HG02763 (cell line): ENCODE measurements around the gene SMIM44.
"Not testable (repeated sequence)": the region's sequence is repeated elsewhere in the genome, so short reads cannot be mapped to it uniquely, and the experiment has no call there.

ENCODE experiments used
- ATAC-seq: cut with Tn5 transposase; IDR thresholded peaks from one replicate; pipeline ENCODE4 v1.9.1; 2021; ENCODE audit warnings: mild to moderate bottlenecking, moderate library complexity; ENCODE audit not compliant: unreplicated experiment

SMIM44 gene

DNA sequence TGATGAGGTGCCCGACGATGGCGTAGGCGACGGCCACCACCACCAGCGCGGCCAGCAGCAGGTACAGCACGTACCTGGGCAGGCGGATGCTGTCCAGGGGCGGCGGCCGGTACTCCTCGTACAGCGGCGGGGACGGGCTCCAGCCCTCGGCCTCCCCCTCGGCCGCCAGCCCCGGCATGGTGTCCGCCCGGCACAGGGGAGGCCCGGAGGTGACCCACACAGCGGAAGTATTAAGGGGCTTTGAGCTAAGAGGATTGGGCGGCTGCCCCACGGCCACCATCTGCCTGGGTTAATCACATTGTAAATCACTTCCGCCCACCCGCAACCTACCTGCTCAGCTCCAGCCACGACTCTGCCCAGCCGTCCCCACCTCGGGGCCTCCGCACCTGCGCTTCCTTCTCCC lies at the start of gene SMIM44:
SMIM44 (minus strand) TSS at position 216 of the 403 bp plus-strand sequence; CDS start at position 178, 38 bp downstream.
- ATAC-seq, result no peak

DNA sequence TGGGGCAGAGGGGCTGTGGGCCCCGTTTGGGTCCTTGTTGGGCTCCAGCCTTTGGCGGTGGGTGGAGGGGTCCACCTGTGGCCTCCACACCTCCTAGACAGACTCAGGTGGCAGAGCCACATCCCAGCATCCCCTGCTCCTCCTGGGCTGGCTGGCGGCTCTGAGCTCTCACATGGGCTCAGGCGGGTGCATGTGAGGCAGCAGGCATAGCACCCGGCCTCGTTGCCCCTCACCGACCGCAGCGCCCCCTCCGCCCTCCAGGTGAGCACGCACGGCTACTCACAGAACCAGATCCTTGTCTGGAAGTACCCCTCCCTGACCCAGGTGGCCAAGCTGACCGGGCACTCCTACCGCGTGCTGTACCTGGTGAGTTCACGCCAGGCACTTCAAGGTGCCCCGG lies 49.8 kb upstream of the SMIM44 start:
- no peak for ATAC-seq

DNA sequence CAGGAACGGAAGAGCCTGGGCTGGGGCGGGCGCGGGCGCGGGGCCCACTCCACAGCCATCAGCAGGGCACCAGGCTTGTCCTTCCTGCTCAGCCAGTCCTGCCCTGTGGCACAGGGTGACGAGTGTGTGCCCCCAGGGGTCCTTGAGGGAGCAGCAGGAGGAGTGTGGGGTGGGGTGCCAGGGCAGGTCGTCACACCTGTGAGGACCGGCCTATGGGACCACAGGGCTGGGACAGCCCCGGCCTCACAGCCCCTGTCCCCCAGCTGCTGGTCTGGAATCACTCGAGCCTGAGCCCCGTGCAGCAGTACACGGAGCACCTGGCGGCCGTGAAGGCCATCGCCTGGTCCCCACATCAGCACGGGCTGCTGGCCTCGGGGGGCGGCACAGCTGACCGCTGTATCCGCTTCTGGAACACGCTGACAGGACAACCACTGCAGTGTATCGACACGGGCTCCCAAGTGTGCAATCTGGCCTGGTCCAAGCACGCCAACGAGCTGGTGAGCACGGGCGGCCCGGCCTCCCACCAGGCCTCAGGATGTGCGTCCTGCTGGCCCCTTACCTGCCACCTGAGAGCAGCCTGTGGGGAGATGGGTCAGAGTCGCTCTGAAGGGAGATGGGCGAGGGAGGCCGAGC lies 49.0 kb upstream of the SMIM44 start:
- ATAC-seq, result no peak

DNA sequence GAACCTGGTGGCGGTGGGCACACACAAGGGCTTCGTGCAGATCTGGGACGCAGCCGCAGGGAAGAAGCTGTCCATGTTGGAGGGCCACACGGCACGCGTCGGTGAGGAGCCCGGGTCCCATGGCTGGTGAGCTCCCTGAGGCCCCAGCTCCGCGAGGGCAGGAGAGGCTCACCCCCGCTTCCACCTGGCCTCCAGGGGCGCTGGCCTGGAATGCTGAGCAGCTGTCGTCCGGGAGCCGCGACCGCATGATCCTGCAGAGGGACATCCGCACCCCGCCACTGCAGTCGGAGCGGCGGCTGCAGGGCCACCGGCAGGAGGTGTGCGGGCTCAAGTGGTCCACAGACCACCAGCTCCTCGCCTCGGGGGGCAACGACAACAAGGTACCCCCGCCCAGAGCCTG lies 48.5 kb upstream of the SMIM44 start:
- no peak for ATAC-seq

DNA sequence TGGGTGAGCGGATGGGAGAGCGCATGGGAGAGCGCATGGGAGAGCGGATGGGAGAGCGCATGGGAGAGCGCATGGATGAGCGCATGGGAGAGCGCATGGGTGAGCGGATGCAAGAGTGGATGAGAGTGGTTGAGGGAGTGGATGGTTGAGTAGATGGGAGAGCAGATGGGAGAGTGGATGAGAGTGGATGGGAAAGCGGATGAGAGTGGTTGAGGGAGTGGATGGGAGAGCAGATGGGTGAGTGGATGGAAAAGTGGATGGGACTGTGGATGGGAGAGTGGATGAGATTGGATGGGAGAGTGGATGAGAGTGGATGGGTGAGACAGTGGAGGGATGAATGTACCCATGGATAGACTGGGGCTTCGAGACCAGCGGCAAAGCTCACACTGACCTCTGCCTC lies 47.1 kb upstream of the SMIM44 start:
- no peak for ATAC-seq

DNA sequence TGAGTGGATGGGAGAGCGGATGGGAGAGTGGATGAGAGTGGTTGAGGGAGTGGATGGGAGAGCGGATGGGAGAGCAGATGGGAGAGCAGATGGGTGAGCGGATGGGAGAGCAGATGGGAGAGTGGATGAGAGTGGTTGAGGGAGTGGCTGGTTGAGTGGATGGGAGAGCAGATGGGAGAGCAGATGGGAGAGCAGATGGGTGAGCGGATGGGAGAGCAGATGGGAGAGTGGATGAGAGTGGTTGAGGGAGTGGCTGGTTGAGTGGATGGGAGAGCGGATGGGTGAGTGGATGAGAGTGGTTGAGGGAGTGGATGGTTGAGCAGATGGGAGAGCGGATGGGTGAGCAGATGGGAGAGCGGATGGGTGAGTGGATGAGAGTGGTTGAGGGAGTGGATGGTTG lies 46.1 kb upstream of the SMIM44 start:
- ATAC-seq, result not testable (repeated sequence)

DNA sequence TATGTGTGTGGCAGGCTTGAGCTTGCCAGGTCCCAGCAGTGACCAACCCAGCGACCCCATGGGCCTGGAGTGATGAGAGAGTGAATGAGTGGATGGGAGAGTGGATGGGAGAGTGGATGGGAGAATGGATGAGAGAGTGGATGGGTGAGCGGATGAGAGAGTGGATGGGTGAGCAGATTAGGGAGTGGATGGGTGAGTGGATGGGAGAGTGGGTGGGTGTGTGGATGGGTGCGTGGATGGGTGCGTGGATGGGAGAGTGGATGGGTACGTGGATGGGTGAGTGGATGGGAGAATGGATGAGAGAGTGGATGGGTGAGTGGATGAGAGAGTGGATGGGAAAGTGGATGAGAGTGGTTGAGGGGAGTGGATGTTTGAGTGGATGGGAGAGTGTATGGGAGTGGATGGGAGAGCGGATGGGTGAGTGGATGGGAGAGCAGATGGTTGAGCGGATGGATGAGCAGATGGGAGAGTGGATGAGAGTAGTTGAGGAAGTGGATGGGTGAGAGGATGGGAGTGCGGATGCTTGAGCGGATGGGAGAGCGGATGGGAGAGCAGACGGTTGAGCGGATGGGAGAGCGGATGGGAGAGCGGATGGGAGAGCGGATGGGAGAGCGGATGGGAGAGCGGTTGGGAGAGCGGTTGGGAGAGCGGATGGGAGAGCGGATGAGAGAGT lies 45.4 kb upstream of the SMIM44 start:
- ATAC-seq, result no peak

DNA sequence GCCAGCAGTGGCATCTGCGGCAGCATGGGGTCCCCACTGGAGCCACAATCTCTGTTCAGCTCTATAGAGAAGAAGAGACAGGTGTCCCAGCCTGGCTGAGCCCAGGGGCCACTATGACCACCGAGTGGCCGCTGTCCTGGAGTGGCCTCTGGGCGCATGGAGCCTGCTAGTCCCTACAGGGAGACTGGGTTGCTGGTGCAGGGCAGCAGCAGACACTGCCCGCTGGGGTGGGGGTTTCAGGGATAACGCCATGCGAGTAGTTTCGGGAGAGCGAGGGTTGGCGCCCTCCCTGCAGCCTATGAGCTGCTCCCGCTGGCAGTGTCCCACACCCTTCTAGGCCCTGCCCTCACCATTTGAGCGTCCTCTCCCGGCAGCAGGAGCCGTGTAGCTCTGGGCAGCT lies 44.8 kb upstream of the SMIM44 start:
- no peak for ATAC-seq

DNA sequence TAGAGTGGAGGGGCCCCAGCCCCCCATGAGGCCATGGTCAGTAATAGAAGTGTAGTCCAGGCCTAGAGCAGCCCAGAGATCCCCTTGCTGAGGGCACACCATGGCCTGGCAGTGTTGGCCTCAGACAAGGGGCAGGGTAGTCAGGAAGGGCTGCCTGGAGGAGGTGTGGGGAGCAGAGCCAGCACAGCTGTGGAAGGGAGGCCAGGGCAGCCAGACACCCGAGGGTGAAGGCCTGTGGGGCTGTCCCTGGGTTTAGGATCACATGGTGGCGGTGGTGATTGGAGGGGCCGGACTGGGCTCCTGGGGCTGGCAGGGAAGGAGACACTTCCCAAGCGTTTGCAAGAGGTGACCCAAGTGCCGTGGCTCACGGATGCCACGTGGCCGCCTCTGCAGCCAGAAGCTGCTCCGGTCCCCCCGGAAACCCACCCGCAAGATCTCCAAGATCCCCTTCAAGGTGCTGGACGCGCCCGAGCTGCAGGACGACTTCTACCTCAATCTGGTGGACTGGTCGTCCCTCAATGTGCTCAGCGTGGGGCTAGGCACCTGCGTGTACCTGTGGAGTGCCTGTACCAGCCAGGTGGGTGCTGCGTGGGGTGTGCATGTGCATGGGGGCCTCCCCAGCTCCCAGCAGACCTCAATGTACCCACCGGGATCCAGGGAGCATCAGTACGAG lies 44.1 kb upstream of the SMIM44 start:
- no peak for ATAC-seq

DNA sequence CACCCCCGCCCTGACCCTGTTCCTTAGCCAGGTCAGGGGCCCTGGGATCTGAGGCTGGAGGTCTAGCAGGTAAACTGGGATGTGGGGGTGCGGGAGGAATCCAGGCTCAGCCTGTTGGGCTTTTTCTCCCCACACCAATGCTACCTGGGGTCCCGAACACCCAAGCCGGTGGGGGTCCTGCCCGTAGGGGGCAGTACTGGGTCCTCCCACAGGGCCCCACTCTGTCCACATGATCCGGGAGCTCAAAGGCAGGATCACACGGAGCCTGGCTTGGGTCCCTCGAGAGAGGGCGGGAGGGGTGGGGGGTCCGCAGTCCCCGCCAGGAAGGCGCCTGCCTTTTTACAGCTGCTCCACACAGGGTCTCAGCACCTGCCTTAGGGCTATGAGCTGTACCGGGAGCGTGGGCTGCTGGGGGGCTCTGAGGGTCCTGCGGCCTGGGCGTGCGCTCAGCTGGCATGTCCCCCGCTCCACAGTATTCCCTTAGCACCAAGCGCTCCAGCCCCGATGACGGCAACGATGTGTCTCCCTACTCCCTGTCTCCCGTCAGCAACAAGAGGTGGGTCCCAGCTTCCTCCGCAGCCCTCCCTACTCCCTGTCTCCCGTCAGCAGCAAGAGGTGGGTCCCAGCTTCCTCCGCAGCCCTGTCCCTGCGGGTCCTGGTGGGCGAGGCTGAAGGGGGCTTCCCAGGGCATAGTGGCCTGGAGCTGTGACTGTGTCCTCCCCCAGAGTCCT lies 43.4 kb upstream of the SMIM44 start:
- ATAC-seq, result no peak

DNA sequence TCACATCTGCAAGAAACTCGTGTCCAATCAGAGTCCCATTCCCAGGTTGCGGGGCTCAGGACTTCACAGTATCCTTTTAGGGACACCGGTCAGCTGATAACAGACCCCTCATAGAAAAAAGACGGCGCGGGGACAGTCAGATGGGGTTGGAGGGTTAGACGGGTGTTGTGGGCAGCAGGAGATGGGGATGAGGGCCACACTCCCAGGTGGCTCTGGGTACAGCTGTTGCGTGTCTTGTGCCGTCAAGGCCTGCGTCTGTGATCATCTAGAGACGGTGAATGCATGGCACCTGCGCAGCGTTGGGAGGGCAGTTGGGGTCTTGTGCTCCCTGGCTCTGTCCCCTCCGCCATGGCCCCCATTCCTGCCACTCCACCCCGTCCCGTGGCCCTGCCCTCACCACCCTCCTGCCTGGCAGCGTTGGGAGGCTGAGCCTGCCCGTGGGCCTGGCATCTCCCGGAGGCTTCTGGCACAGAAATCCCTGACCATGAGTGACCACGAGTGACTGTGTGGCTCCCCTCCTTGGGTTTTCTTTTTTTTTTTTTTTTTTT lies 41.7 kb upstream of the SMIM44 start:
- ATAC-seq, result no peak

DNA sequence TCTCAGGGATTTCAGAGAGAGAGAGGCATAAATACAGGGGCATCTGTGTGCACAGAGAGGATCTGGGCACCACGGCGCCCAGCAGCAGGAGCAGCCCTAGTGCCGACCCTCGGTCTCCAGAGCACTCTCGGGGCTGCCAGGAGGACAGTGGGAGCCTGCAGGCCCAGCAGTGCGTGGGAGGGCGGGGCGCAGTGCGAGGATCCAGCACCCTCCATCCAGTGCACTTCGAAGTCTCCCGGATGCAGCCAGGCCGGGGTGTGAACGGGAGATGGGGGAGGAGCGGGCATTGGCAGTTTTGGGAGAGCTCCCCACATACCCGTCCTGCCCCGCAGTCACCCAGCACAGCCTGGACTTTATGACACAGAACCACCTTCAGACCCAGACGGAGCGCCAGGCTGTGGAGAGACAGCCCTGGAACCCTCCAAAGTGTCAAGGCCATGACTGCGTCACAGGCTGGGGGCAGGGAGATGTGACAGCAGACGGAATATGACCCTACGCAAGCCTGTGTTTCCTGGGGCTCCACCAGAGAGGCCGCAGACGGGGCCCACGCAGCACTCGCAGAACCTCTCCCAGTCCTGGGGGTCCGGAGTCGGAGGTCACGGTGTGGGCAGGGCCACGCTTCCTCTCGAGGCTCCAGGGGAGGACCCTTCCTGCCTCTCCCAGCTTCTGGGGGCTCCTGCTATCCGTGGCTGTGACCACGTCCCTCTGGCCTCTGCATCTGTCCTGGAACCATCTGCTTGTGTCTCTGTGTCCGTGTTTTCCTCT lies 41.0 kb upstream of the SMIM44 start:
- ATAC-seq, result no peak

DNA sequence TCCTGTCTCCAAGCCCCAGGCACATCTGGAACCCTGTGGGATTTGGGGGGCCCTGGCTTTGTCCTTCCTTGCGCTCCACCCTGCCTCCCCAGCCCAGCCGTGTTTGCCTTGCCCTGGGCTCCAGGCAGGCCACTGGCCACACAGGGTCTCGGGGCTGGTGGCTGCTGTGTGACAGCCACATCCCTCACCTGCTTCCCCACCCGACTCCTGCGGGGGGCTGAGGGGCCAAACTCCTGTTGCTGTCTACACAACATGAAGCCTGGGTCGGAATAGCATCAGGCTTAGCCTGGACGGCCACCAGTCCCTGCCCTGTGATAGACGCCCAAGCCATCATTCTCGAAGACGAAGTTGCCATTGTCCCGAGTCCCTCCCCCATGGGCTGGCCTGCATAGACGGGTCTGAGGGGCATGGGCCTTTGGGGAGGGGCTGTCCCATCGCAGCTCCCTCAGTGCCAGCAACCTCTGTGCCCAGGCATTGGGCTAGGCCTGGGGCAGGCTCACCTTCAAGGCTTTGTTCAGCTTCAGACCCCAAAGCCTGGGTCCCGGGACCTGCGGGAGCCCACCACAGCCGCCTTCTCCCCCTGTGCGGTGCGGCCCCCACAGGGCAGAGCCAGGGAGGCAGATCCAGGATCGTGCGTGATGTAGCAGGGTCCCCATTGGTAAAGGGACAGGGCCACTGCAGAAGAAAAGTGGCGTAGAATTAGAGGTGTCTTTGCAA lies 40.3 kb upstream of the SMIM44 start:
- ATAC-seq, result no peak

DNA sequence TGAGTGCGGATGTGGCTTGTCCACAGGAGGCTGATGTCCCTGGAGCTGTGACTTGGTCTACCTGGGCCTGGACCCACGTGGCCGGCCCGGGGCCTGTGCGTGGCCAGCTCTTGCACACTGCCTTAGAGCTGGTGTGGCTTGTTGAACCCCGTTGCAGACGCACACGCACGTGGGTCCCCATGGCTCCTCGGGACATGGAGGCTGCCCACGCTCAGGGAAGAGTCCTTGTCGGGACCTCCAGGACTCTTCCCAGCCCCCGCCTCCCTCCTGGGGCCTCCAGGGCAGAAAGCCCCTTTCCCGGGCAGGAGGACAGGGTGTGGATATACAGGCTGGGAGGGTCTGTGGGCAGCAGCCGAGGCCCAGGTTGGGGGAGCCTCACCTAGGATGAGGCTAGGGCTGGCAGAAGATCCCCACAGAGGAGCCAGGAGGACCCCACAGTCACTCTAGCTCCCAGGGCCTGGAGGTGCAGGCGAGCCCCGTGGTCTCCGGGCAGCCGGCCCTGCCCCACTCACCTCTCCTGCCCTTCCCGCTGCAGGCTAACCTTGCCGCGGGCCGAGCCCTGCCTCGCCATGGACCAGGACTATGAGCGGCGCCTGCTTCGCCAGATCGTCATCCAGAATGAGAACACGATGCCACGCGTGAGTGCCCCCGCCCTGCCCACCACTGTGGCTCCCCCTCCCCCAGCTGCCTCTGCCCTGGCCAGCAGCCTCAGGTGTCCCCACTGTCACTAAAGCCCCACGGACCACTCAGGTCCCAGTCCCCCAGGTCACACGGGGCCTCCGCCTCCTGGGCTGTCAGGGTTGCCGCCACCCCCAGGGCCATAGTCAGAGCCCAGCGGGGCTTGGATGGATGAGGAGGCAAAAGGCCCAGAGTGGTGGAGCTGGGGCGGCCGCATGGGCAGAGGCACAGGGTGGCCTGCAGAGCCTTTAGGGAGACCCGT lies 39.5 kb upstream of the SMIM44 start:
- ATAC-seq, result no peak

DNA sequence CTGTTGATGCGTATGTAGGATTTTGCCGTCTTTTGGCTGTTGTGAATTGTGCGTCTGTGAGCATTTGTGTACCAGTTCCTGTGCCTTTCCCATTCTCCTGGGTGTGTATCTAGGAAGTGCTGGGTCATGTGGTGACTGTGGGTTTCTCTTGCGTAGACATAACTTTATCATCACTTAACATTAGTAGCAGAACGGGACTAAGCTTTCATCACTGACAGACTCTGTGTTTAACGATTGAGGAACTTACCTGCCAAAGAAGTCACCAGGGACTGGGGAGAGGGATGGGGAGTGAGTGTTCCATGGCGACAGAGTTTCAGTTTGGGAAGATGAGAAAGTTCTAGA lies 37.8 kb upstream of the SMIM44 start:
- no peak for ATAC-seq

DNA sequence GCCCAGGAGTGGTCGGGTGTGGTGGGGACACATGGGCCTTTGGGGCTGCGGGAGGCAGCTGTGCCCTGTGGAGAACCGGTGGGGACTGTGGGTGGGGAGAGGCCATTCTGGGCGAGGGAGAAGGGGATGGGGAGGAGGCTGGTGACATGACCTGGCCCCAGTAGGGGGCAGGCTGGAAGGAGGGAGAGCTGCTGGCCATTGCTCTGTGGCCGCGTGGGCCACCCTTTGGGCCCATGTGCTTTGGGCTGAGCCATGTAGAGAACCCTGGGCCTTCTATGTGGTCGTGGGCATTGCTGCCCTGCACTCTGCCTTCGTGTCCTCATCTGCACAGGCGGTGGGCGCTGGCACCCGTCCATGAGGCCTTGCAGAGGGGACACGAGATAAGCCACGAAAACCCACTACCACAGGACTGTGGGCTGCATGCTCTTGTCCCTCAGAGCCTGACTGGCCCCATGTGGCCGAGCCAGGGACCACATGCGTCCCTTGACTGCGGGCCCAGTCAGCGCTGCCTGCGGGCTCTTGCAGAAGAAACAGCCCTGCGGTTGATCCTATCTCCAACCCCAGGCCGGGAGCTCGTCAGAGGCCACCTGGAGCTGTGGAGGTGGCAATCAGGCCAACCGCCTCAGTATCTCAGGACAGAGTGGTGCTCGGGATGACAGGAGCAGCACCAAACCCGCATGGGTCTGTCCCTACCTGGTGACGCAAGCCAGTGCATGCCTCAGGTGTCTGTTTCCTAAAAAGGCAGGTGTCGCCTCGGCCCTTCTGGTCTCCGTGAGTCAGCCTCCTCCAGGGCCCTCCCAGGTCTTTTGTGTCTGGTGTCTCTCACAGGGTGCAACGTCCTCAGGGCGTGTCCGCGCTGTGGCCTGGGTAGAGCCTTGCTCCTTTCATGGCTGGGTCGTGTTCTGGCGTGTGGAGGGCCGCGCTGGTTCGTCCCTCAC lies 37.2 kb upstream of the SMIM44 start:
- no peak for ATAC-seq

DNA sequence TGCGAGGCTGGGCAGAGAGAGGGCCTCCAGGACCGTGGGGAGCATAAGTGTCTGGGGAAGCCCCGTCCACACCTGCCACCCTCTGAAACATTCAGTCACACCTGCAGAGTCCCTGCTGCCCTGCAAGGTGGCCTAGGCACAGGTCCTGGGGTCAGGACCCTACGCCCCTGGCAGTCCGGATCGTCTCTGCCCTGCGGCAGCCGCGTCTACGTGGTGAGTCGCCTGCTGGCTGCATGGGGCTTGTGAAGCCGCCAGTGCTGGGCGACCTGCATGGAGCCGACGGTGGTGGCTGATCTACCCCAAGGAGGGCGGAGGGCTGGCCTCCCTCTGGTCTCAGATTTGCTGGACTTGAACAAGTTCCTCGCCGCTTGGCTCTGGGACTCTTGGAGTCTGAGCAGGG lies 35.9 kb upstream of the SMIM44 start:
- no peak for ATAC-seq

DNA sequence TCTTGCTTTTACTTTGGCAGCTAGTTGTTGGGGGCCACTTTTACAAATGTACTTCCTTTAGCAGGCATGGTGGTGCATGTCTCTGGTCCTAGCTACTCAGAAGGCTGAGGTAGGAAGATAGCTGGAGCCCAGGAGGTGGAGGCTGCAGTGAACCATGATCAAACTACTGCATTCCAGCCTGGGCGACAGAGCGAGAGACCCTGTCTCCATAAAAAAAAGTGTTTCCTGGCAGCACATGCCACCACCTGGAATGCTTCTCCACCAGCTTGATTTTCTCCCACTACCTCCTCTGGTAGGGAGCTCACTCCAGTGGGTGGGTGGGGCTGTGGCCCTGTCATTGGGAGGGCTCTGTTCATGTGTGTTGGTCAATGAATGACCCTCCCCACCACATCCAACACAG lies 35.4 kb upstream of the SMIM44 start:
- no peak for ATAC-seq
